ENCODE results near the gene HOXD3.

The HOXD3 gene

GRCh38 chr2:176148751-176149421, 8.2 kb upstream of the HOXD3 start:
- no peak for TF ChIP-seq CTCF (conservative IDR thresholded peaks at IDR 0.05; ENCODE audit: low read length)
- no peak overlapping the region for H3K4me3 ChIP-seq (ENCODE audit: low read length)
- no peak for DNase-seq (ENCODE audit: low read depth)

- DNase-seq (ENCODE audit: low read depth), result no peak
- no peak overlapping the region for H3K4me3 ChIP-seq (ENCODE audit: low read length)
- no peak for TF ChIP-seq CTCF (conservative IDR thresholded peaks at IDR 0.05; ENCODE audit: low read length)
Observed at GRCh38 chr2:176149481-176149938, 7.6 kb upstream of the HOXD3 start.

GRCh38 chr2:176149939-176150583, 7.0 kb upstream of the HOXD3 start:
- no peak overlapping the region for H3K4me3 ChIP-seq (ENCODE audit: low read length)
- no peak for DNase-seq (ENCODE audit: low read depth)
- no peak for TF ChIP-seq CTCF (conservative IDR thresholded peaks at IDR 0.05; ENCODE audit: low read length)

GRCh38 chr2:176150584-176151441, 6.3 kb upstream of the HOXD3 start:
- TF ChIP-seq CTCF (conservative IDR thresholded peaks at IDR 0.05; ENCODE audit: low read length), result no peak
- no peak overlapping the region for H3K4me3 ChIP-seq (ENCODE audit: low read length)
- DNase-seq (ENCODE audit: low read depth), result no peak

- no peak for TF ChIP-seq CTCF (conservative IDR thresholded peaks at IDR 0.05; ENCODE audit: low read length)
- DNase-seq (ENCODE audit: low read depth), result no peak
- H3K4me3 ChIP-seq (ENCODE audit: low read length), result peak within 1 kb of the TSS; percentile 31
Observed at GRCh38 chr2:176151442-176152287, 5.4 kb upstream of the HOXD3 start, which contains the start of gene HOXD4. TSS of gene HOXD4 (plus strand) at chr2:176151550. CDS start at chr2:176151634, 84 bp downstream.

- peak overlapping the region; percentile 17 for H3K4me3 ChIP-seq (ENCODE audit: low read length)
- no peak for DNase-seq (ENCODE audit: low read depth)
- TF ChIP-seq CTCF (conservative IDR thresholded peaks at IDR 0.05; ENCODE audit: low read length), result no peak
Observed at GRCh38 chr2:176152350-176153181, 4.5 kb upstream of the HOXD3 start.

All from AG10803 (cell line).